ENCODE data around the gene ADTRP. TPM values are rescaled to one million over a fixed set of nuclear protein-coding genes. Genes with fewer than 3 reads are reported as not detected.
A peak's percentile ranks its signal among the peaks of the same experiment; 100 is the strongest.

ADTRP gene
- total RNA-seq, 1 experiment from 2014 or later, result 5.2 TPM

DNA sequence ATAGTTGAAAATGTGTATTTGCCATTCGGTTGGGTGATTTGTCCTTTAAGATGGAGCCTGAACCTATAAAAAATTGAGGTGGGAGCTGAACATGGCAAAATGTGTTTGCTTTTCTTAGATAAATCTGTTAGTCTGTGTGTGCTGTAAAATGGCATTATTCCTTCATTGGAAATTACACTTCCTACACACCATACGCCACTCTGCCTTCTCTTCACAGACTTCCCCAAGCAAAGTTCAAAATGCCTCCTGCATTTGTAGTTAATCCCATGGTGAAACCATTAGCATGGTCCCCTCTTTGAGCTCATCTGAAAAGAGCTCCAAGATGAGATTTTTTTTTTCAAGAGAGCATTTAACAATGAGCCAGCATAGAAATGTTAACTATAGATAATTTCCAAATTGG is 567 bp downstream of the ADTRP start:
- no TSS peak for BruUV-seq (replicated peaks)
- CTCF ChIA-PET, result interaction anchor here (1.0 kb wide), 1 partner anchor 13 kb away, joined by 3 read pairs; no protein-coding TSS in a partner anchor
- Histone ChIP-seq H3K9me3 (no peaks in the 10 kb centered on the region), H3K36me3 (ENCODE audit: control insufficient read depth, insufficient read depth, low read length) (no peaks in the 10 kb centered on the region), H3K4me1 (peaks cover 20% of the 10 kb centered on the region), H3K4me3 (ENCODE audit: low read depth, low read length) (no peak overlapping the region), H3K27me3 (replicated peaks; ENCODE audit: control insufficient read depth, insufficient read depth, low read length) (no peaks in the 10 kb centered on the region)
- POLR2A ChIA-PET, result no interaction called here
- DNase-seq, result no peak
- Mint-ChIP-seq H3K4me1 (ENCODE audit: low read depth, unreplicated experiment) (peaks cover 18% of the 10 kb centered on the region), H3K27ac (ENCODE audit: unreplicated experiment) (peak overlapping the region; percentile 19), H3K27me3 (ENCODE audit: insufficient read depth, unreplicated experiment) (no peaks in the 10 kb centered on the region), H3K9me3 (ENCODE audit: unreplicated experiment) (peaks cover 5% of the 10 kb centered on the region), H3K4me3 (ENCODE audit: unreplicated experiment) (peak overlapping the region; percentile 5), H3K36me3 (ENCODE audit: insufficient read depth, unreplicated experiment) (peaks cover 5% of the 10 kb centered on the region)
- no peak for TF ChIP-seq CTCF (IDR thresholded peaks at IDR 0.05; ENCODE audit: insufficient read depth in 1 of 2, low read depth in 1 of 2, low read length in 1 of 2, severe bottlenecking in 1 of 2, unreplicated experiment in 1 of 2)
- intact Hi-C loops (cut with micrococcal nuclease; ENCODE audit: unreplicated experiment), result no loop called here

DNA sequence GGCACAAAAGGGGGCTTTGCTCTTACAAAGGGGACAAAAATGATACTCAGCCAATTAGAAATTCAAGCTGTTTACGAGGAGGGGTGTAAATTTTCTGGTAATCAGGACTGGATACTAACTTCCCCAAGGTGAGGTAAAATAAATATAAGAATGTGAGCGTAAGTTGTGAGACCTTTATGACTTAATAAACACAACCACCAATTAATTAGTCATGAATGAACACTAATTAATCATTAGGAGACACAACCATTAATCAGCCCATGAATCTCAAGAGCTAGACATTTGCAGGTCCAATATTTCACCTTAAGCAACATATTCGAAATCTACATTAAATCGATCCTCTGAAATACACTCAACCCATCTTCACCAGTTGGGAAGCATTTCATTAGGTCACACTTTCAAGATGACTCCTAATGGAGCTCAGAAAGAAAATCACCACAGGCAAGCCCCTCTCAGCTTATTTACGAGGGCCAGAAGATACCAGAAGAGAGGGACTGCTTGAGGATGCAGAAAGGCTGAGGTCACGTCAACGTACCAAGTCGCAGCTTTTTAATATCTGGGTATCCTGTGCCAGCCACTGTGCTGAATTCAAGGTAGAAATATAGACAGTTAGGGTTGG is 2.7 kb downstream of the ADTRP start:
- no peak overlapping the region for H3K4me3 ChIP-seq (ENCODE audit: low read depth, low read length)
- no peaks in the 10 kb centered on the region for H3K36me3 Mint-ChIP-seq (ENCODE audit: insufficient read depth, unreplicated experiment)
- no peak for DNase-seq
- H3K36me3 ChIP-seq (ENCODE audit: control insufficient read depth, insufficient read depth, low read length), result no peaks in the 10 kb centered on the region
- H3K4me1 Mint-ChIP-seq (ENCODE audit: low read depth, unreplicated experiment), result peaks cover 18% of the 10 kb centered on the region
- intact Hi-C loops (cut with micrococcal nuclease; ENCODE audit: unreplicated experiment), result no loop called here
- no peaks in the 10 kb centered on the region for H3K27me3 Mint-ChIP-seq (ENCODE audit: insufficient read depth, unreplicated experiment)
- H3K27me3 ChIP-seq (replicated peaks; ENCODE audit: control insufficient read depth, insufficient read depth, low read length), result no peaks in the 10 kb centered on the region
- no peak overlapping the region for H3K27ac Mint-ChIP-seq (ENCODE audit: unreplicated experiment)
- H3K9me3 ChIP-seq, result no peaks in the 10 kb centered on the region
- H3K4me3 Mint-ChIP-seq (ENCODE audit: unreplicated experiment), result no peak overlapping the region
- CTCF ChIA-PET, result no interaction called here
- BruUV-seq (replicated peaks), result no TSS peak
- no peak for TF ChIP-seq CTCF (IDR thresholded peaks at IDR 0.05; ENCODE audit: insufficient read depth in 1 of 2, low read depth in 1 of 2, low read length in 1 of 2, severe bottlenecking in 1 of 2, unreplicated experiment in 1 of 2)
- H3K4me1 ChIP-seq, result peaks cover 20% of the 10 kb centered on the region
- POLR2A ChIA-PET, result no interaction called here
- no peaks in the 10 kb centered on the region for H3K9me3 Mint-ChIP-seq (ENCODE audit: unreplicated experiment)

GRCh38 chr6:11774426-11774825 is 4.2 kb downstream of the ADTRP start:
- H3K36me3 ChIP-seq (ENCODE audit: control insufficient read depth, insufficient read depth, low read length), result no peaks in the 10 kb centered on the region
- H3K4me3 Mint-ChIP-seq (ENCODE audit: unreplicated experiment), result no peak overlapping the region
- H3K9me3 ChIP-seq, result no peaks in the 10 kb centered on the region
- no peak for DNase-seq
- peaks cover 27% of the 10 kb centered on the region for H3K4me1 Mint-ChIP-seq (ENCODE audit: low read depth, unreplicated experiment)
- no peaks in the 10 kb centered on the region for H3K36me3 Mint-ChIP-seq (ENCODE audit: insufficient read depth, unreplicated experiment)
- no peak for TF ChIP-seq CTCF (IDR thresholded peaks at IDR 0.05; ENCODE audit: insufficient read depth in 1 of 2, low read depth in 1 of 2, low read length in 1 of 2, severe bottlenecking in 1 of 2, unreplicated experiment in 1 of 2)
- CTCF ChIA-PET, result no interaction called here
- no TSS peak for BruUV-seq (replicated peaks)
- no peaks in the 10 kb centered on the region for H3K9me3 Mint-ChIP-seq (ENCODE audit: unreplicated experiment)
- no peaks in the 10 kb centered on the region for H3K27me3 Mint-ChIP-seq (ENCODE audit: insufficient read depth, unreplicated experiment)
- no peaks in the 10 kb centered on the region for H3K27me3 ChIP-seq (replicated peaks; ENCODE audit: control insufficient read depth, insufficient read depth, low read length)
- H3K4me3 ChIP-seq (ENCODE audit: low read depth, low read length), result no peak overlapping the region
- peaks cover 27% of the 10 kb centered on the region for H3K4me1 ChIP-seq
- intact Hi-C loops (cut with micrococcal nuclease; ENCODE audit: unreplicated experiment), result no loop called here
- no peak overlapping the region for H3K27ac Mint-ChIP-seq (ENCODE audit: unreplicated experiment)
- POLR2A ChIA-PET, result no interaction called here

Measured in Caco-2 (cell line).